ENCODE measurements around the gene BHLHE40.

The BHLHE40 gene

DNA sequence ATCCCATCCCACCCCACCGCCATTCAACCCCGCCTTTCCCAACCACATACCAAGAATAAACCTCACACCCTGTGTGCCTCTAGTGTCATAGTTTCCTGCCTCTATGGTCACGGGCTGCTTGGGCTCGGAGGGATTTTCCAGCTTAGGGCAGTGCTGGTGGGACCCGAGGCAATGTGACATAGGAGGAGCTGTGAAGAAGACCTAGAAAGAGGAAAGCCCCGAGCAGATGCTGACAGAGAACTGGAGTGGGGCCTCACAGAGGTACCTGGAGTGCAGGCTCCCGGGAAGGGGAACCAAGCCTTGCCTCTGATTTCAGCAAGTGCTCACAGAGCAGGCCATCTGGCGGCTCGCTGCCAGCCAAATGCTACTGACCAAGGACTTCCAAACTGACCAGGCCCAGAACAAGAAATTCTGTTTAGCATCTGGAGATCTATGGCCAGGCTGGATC, 27.5 kb downstream of the BHLHE40 start:
- no peak overlapping the region for H3K4me3 ChIP-seq (replicated peaks in 1 of 2; ENCODE audit: low read depth in 2 of 2, low read length in 2 of 2)
- TF ChIP-seq CTCF (IDR thresholded peaks at IDR 0.05; ENCODE audit: low read depth, low read length) = no peak
- peak in 1 of 2 donors; percentile 32 for DNase-seq (ENCODE audit: low read depth in 2 of 2)

DNA sequence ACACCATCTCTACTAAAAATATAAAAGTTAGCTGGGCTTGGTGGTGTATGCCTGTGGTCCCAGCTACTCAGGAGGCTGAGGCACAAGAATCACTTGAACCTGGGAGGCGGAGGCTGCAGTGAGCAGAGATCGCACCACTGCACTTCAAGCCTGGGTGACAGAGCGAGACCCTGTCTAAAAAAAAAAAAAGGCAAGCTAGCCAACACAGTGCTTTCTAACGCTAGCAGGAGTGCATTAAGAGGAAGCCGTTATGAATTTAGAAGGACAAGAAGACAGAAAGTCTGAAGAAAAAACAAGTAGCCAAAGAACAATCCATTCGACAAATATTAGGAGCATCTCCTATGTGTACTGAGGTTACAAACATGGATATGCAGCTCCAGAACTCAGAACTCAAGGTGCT, 28.6 kb downstream of the BHLHE40 start:
- TF ChIP-seq CTCF (IDR thresholded peaks at IDR 0.05; ENCODE audit: low read depth, low read length) = no peak
- no peak overlapping the region for H3K4me3 ChIP-seq (replicated peaks in 1 of 2; ENCODE audit: low read depth in 2 of 2, low read length in 2 of 2)
- no peak for DNase-seq (ENCODE audit: low read depth in 2 of 2)

GRCh38 chr3:5009506-5010109, 30.4 kb downstream of the BHLHE40 start:
- DNase-seq (ENCODE audit: low read depth in 2 of 2) = peak in 1 of 2 donors; percentile 17
- no peak for TF ChIP-seq CTCF (IDR thresholded peaks at IDR 0.05; ENCODE audit: low read depth, low read length)
- no peak overlapping the region for H3K4me3 ChIP-seq (replicated peaks in 1 of 2; ENCODE audit: low read depth in 2 of 2, low read length in 2 of 2)

DNA sequence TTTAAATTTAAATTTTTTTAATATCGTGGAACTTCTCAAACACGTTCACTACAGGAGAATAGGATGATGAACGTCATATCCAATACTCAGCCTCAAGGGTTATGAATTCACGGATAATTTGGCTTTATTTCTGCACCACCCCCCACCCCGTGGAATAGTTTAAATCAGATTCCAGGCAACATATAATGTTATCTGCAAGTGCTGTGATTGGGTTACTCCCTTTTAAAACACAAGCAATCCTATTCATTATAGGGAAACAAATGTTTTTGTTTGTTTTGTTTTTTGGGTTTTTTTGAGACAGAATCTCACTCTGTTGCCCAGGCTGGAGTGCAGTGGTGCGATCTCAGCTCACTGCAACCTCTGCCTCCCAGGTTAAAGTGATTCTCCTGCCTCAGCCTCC, 30.9 kb downstream of the BHLHE40 start:
- H3K4me3 ChIP-seq (replicated peaks in 1 of 2; ENCODE audit: low read depth in 2 of 2, low read length in 2 of 2) = no peak overlapping the region
- TF ChIP-seq CTCF (IDR thresholded peaks at IDR 0.05; ENCODE audit: low read depth, low read length) = no peak

DNA sequence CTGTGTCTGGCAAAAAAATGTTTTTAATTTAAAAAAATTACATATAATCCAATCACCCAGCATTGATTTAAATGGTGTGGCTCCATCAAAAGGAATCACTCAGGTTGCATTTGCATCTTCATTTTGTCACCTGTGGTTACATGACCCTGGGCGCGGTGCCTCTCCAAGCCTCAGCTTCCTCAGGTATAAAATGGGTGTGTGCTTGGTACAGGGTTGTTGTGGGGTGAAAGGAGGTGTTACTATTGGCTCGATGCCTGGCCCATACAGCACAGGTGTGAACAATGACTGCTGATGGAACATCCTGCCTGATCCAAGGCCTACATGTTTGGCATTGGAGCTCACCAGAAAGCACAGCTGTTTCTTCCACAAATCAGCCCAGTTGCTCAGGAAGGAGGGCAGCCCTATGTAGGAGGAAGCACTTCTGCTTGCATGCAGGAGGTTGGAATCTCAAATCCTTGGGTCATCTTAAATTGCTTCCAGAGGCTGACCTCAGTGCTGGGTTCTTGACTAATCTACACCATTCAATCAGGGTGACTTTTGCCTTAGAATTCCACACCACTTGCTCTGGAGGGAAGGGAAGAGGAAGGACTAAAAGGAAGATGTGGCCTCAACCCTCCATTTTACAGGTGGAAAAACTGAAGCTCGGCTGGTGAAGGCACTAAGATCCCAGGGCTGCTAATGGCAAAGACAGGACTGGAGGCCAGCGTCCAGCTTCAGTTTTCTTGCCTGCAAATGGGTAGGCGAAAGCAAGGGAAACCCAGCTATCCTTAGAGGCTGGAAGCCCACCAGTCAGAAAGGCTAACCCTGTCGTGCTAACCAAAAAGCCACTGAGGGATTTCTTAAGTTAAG, 31.7 kb downstream of the BHLHE40 start:
- DNase-seq (ENCODE audit: low read depth in 2 of 2) = no peak
- TF ChIP-seq CTCF (IDR thresholded peaks at IDR 0.05; ENCODE audit: low read depth, low read length) = no peak

More for the DNA sequence above, 30.9 kb downstream of the BHLHE40 start:
- DNase-seq (ENCODE audit: low read depth in 2 of 2) = no peak

GRCh38 chr3:5011555-5012256, 32.5 kb downstream of the BHLHE40 start:
- no peak for DNase-seq (ENCODE audit: low read depth in 2 of 2)
- TF ChIP-seq CTCF (IDR thresholded peaks at IDR 0.05; ENCODE audit: low read depth, low read length) = no peak
- no peak overlapping the region for H3K4me3 ChIP-seq (replicated peaks in 1 of 2; ENCODE audit: low read depth in 2 of 2, low read length in 2 of 2)

More for the DNA sequence above, 31.7 kb downstream of the BHLHE40 start:
- H3K4me3 ChIP-seq (replicated peaks in 1 of 2; ENCODE audit: low read depth in 2 of 2, low read length in 2 of 2) = no peak overlapping the region

All from cardiac fibroblast (primary cell).